H1 (cell line): Measurements from ENCODE around the gene ZNF770. TPM values are rescaled to one million over a fixed set of nuclear protein-coding genes. Genes with fewer than 3 reads are reported as not detected.
A peak's percentile ranks its signal among the peaks of the same experiment; 100 is the strongest.

Source experiments
- CTCF ChIA-PET: fragments of 300-600 bp; sonication (Branson Sonifier 250); formaldehyde crosslinking; loops from one replicate; lab custom pipeline; 2021; ENCODE audit not compliant: partially characterized antibody; lab: Charles Lee
- POLR2A ChIA-PET: fragments of 300-600 bp; sonication (Branson Sonifier 250); formaldehyde crosslinking; loops from one replicate; lab custom pipeline; 2021; ENCODE audit warnings: inconsistent platforms; ENCODE audit not compliant: partially characterized antibody; lab: Charles Lee
- DNase-seq, 2 experiments: peaks; one replicate each; pipeline versions ENCODE4 v3.0.0 to v3.0.0-alpha.2; 2010 to 2022; ENCODE audit warnings: low spot score in 2 of 2, low read depth in 1 of 2, mixed read lengths in 1 of 2
- FAIRE-seq: peaks from 2 replicates; lab custom pipeline; 2011; peaks lifted over from hg19 to GRCh38; lab: Jason Lieb, UNC
- H2AFZ ChIP-seq: 2 replicates; pipeline ENCODE4 v1.8.1; 2012; ENCODE audit warnings: low read length, inconsistent platforms
- H2AK5ac ChIP-seq: 2 replicates; pipeline ENCODE4 v1.6.1; 2013; ENCODE audit warnings: low read depth, low read length
- H2BK120ac ChIP-seq: replicated peaks from 2 replicates; pipeline ENCODE3; 2013; ENCODE audit warnings: low read depth, low read length, inconsistent platforms
- H2BK12ac ChIP-seq: 2 replicates; pipeline ENCODE4 v1.6.1; 2013; ENCODE audit warnings: low read depth, low read length
- H2BK15ac ChIP-seq: 2 replicates; pipeline ENCODE4 v1.6.1; 2013; ENCODE audit warnings: low read length
- H2BK20ac ChIP-seq: 2 replicates; pipeline ENCODE4 v1.6.1; 2013; ENCODE audit warnings: low read length
- H2BK5ac ChIP-seq: 2 replicates; pipeline ENCODE4 v1.6.1; 2013; ENCODE audit warnings: low read depth, low read length
- H3K14ac ChIP-seq: 2 replicates; pipeline ENCODE4 v1.6.1; 2013; ENCODE audit warnings: inconsistent platforms; ENCODE audit not compliant: insufficient read length
- H3K18ac ChIP-seq: 2 replicates; pipeline ENCODE4 v1.6.1; 2013; ENCODE audit warnings: low read length; ENCODE audit errors: extremely low read depth
- H3K23ac ChIP-seq: 2 replicates; pipeline ENCODE4 v1.6.1; 2013; ENCODE audit warnings: inconsistent platforms; ENCODE audit not compliant: insufficient read length
- H3K23me2 ChIP-seq: 2 replicates; pipeline ENCODE4 v1.6.1; 2013; ENCODE audit warnings: low read depth, low read length
- H3K27ac ChIP-seq: 2 replicates; pipeline ENCODE4 v1.6.1; 2011; ENCODE audit warnings: low read depth, low read length, inconsistent platforms
- H3K27me3 ChIP-seq, 4 experiments: replicated peaks in 1 of 4; 1 replicate in 1 of 4; 2 replicates in 3 of 4; pipeline versions ENCODE4 v1.6.1 to v1.8.1; 2011 to 2013; ENCODE audit warnings: low read length in 3 of 4, mild to moderate bottlenecking in 3 of 4, inconsistent platforms in 2 of 4, mixed read lengths in 2 of 4, moderate library complexity in 1 of 4; ENCODE audit not compliant: control insufficient read depth in 3 of 4, insufficient read depth in 3 of 4; ENCODE audit errors: extremely low read depth in 1 of 4
- H3K36me3 ChIP-seq, 4 experiments: 2 replicates each; pipeline versions ENCODE4 v1.6.1 to v1.8.1; 2011 to 2013; ENCODE audit warnings: mild to moderate bottlenecking in 4 of 4, low read length in 3 of 4, moderate library complexity in 2 of 4, control low read depth in 1 of 4, inconsistent platforms in 1 of 4; ENCODE audit not compliant: insufficient read depth in 4 of 4, control insufficient read depth in 2 of 4
- H3K4ac ChIP-seq: replicated peaks from 2 replicates; pipeline ENCODE3; 2013; ENCODE audit warnings: low read length, low read depth, mixed read lengths, inconsistent platforms; ENCODE audit not compliant: insufficient read length
- H3K4me1 ChIP-seq, 4 experiments: replicated peaks in 1 of 4; 1 replicate in 1 of 4; 2 replicates in 3 of 4; pipeline versions ENCODE4 v1.6.1 to v1.8.1; 2011 to 2013; ENCODE audit warnings: low read length in 3 of 4, inconsistent platforms in 2 of 4, mixed read lengths in 1 of 4; ENCODE audit not compliant: insufficient read depth in 4 of 4, control insufficient read depth in 3 of 4
- H3K4me2 ChIP-seq, 2 experiments: 2 replicates each; pipeline versions ENCODE4 v1.6.1 to v1.8.1; 2011 to 2013; ENCODE audit warnings: low read depth in 2 of 2, low read length in 2 of 2, control low read depth in 1 of 2, inconsistent platforms in 1 of 2, mild to moderate bottlenecking in 1 of 2; ENCODE audit not compliant: insufficient read depth in 1 of 2
- H3K4me3 ChIP-seq, 4 experiments: fragments of 200-600, 300-600 bp in 1 of 4; sonication (generic), shearing (Covaris generic), sonication (Bioruptor Twin) in 1 of 4; 2 replicates each; pipeline versions ENCODE4 v1.5.1 to v1.8.1; 2011 to 2016; ENCODE audit warnings: low read length in 4 of 4, low read depth in 3 of 4, control low read depth in 2 of 4, inconsistent platforms in 2 of 4, mild to moderate bottlenecking in 2 of 4, mixed read lengths in 1 of 4, moderate library complexity in 1 of 4; ENCODE audit not compliant: insufficient read depth in 2 of 4; ENCODE audit errors: extremely low read depth in 1 of 4
- H3K56ac ChIP-seq: replicated peaks from 2 replicates; pipeline ENCODE3; 2013; ENCODE audit warnings: low read depth, mild to moderate bottlenecking, mixed read lengths, low read length, inconsistent platforms; ENCODE audit not compliant: insufficient read length
- H3K79me1 ChIP-seq: 2 replicates; pipeline ENCODE4 v1.6.1; 2013; ENCODE audit warnings: low read depth, low read length, control low read depth
- H3K79me2 ChIP-seq, 2 experiments: 2 replicates each; pipeline versions ENCODE4 v1.6.1 to v1.8.1; 2012 to 2013; ENCODE audit warnings: low read length in 2 of 2, mild to moderate bottlenecking in 2 of 2, inconsistent platforms in 1 of 2; ENCODE audit not compliant: insufficient read depth in 2 of 2, control insufficient read depth in 1 of 2
- H3K9ac ChIP-seq, 4 experiments: replicated peaks in 1 of 4; 1 replicate in 1 of 4; 2 replicates in 3 of 4; pipeline versions ENCODE4 v1.6.1 to v1.8.1; 2011 to 2013; ENCODE audit warnings: low read depth in 3 of 4, low read length in 3 of 4, control low read depth in 2 of 4, mild to moderate bottlenecking in 2 of 4, moderate library complexity in 2 of 4, inconsistent platforms in 1 of 4; ENCODE audit errors: extremely low read depth in 1 of 4
- H3K9me3 ChIP-seq, 2 experiments: 2 replicates each; pipeline versions ENCODE4 v1.6.1 to v1.8.1; 2012 to 2013; ENCODE audit warnings: mild to moderate bottlenecking in 2 of 2, moderate library complexity in 2 of 2, control low read depth in 1 of 2, inconsistent platforms in 1 of 2, low read depth in 1 of 2, low read length in 1 of 2, mixed read lengths in 1 of 2; ENCODE audit not compliant: insufficient read depth in 2 of 2
- H4K20me1 ChIP-seq, 2 experiments: replicated peaks in 1 of 2; 2 replicates each; pipeline versions ENCODE3 to v1.8.1; 2011 to 2013; ENCODE audit warnings: inconsistent platforms in 2 of 2, low read length in 2 of 2, mild to moderate bottlenecking in 1 of 2; ENCODE audit not compliant: insufficient read depth in 2 of 2, control insufficient read depth in 1 of 2
- H4K5ac ChIP-seq: 2 replicates; pipeline ENCODE4 v1.6.1; 2013; ENCODE audit warnings: low read length, low read depth, mixed read lengths, inconsistent platforms; ENCODE audit not compliant: insufficient read length
- H4K8ac ChIP-seq: 2 replicates; pipeline ENCODE4 v1.8.0; 2013; ENCODE audit warnings: mild to moderate bottlenecking, moderate library complexity, low read length, inconsistent platforms; ENCODE audit not compliant: insufficient read depth; ENCODE audit errors: extremely low read depth
- H4K91ac ChIP-seq: replicated peaks from 2 replicates; pipeline ENCODE3; 2013; ENCODE audit warnings: low read length, mixed read lengths, inconsistent platforms; ENCODE audit not compliant: insufficient read length
- CREB1 ChIP-seq: IDR thresholded peaks from 2 replicates; pipeline ENCODE4 v1.6.1; 2012; ENCODE audit warnings: inconsistent platforms
- CTBP2 ChIP-seq: IDR thresholded peaks from 2 replicates; pipeline ENCODE4 v1.7.0; 2011; ENCODE audit warnings: borderline replicate concordance, mild to moderate bottlenecking, moderate library complexity, mixed read lengths, low read length; ENCODE audit not compliant: insufficient read depth, insufficient read length
- SIRT6 ChIP-seq: IDR thresholded peaks from one replicate; pipeline ENCODE4 v1.7.1; 2012; ENCODE audit warnings: low read length, inconsistent platforms
- WGBS, 2 experiments: shearing (Covaris generic) in 1 of 2; methylation state at CpG; one replicate each; pipeline versions ENCODE4 v1.1.6 to v1.1.7; 2013 to 2015; ENCODE audit warnings: low lambda C conversion rate in 2 of 2, mixed read lengths in 2 of 2, inconsistent platforms in 1 of 2, low coverage in 1 of 2, missing lambda C conversion rate in 1 of 2; ENCODE audit not compliant: insufficient replicate concordance in 2 of 2, insufficient coverage in 1 of 2, insufficient read length in 1 of 2; ENCODE audit errors: extremely low coverage in 1 of 2, missing lambda C conversion rate in 1 of 2; 5-methylcytosine and 5-hydroxymethylcytosine counted together
- polyA plus RNA-seq, 7 experiments: library from polyadenylated mRNA; depleted of rRNA in 3 of 7; stranded (reverse) in 5 of 7; unstranded in 2 of 7; fragments of >200 nt in 5 of 7; fragments of 200-250 nt in 2 of 7; gene quantifications; 1 replicate in 5 of 7; 2 replicates in 1 of 7; 4 replicates in 1 of 7; pipeline versions ENCODE4 v1.2.1 to v1.2.3, GENCODE V29; 2011 to 2013; ENCODE audit warnings: missing spikeins in 2 of 7, mixed read lengths in 2 of 7
- total RNA-seq: library from RNA; stranded (reverse); fragmentation: NEBNext Ultra II Directional; extraction: Animal tissue kit (Norgen Biotek cat#: 25700); gene quantifications from 2 replicates; pipeline ENCODE4 v1.2.1, GENCODE V29; 2021

The ZNF770 gene
- total and polyA plus RNA-seq, 2 of the 8 experiments (the other 6 are each of a cell fraction or from before 2014, with no cell fraction given) = 24.8 to 143 TPM

- H3K56ac ChIP-seq = no peak overlapping the region
- ChIA-PET POLR2A (interaction anchor here (0.6 to 4.3 kb wide), 8 partner anchors 9 to 275 kb away, joined by 3 to 26 read pairs (median 4); partner anchors contain the start of gene AQR), CTCF (interaction anchor here (0.7 to 1.2 kb wide), 4 partner anchors 10 to 459 kb away, joined by 3 to 5 read pairs (median 3); no protein-coding TSS in a partner anchor)
- H2BK20ac ChIP-seq = no peak overlapping the region
- H2BK12ac ChIP-seq = no peak overlapping the region
- no peak overlapping the region for H2AFZ ChIP-seq
- no peaks in the 10 kb centered on the region; the same call in 1 of the 2 replicates for H3K79me1 ChIP-seq
- H2AK5ac ChIP-seq = no peak overlapping the region
- peaks cover 0 to 45% (median 17%) of the 10 kb centered on the region in 4 experiments; a peak in 7 of 8 replicates for H3K36me3 ChIP-seq
- no peak overlapping the region for H3K23ac ChIP-seq
- H3K27ac ChIP-seq = no peak overlapping the region
- H3K4me2 ChIP-seq = peak overlapping the region in 1 of 2 experiments; percentile 98; a peak in 2 of 4 replicates
- no peak overlapping the region for H4K5ac ChIP-seq
- no peak overlapping the region for H3K18ac ChIP-seq
- no peak overlapping the region for H2BK5ac ChIP-seq
- H3K4me3 ChIP-seq = peak overlapping the region in 1 of 4 experiments; percentile 99; a peak in 2 of 8 replicates
- no peak overlapping the region for H3K4ac ChIP-seq
- no peak for FAIRE-seq
- H3K79me2 ChIP-seq = peaks cover 24 to 61% of the 10 kb centered on the region in 2 experiments
- H4K91ac ChIP-seq = no peak overlapping the region
- WGBS, 2 experiments = 87% methylated on average over 9 of the region's 9 CpGs; no CpG with 5 or more reads in 1 of the 2 experiments
- H3K4me1 ChIP-seq = peaks cover 2 to 8% (median 3%) of the 10 kb centered on the region in 4 experiments; a peak in 4 of 7 replicates
- no peak overlapping the region for H2BK15ac ChIP-seq
- H3K27me3 ChIP-seq = no peaks in the 10 kb centered on the region
- H4K20me1 ChIP-seq = peaks cover 0 to 3% of the 10 kb centered on the region in 2 experiments
- H3K23me2 ChIP-seq = peaks cover 10% of the 10 kb centered on the region
- DNase-seq = no peak
- no peaks in the 10 kb centered on the region for H3K9me3 ChIP-seq
- no peak overlapping the region for H2BK120ac ChIP-seq
- no peak overlapping the region for H3K9ac ChIP-seq
- no peak overlapping the region for H4K8ac ChIP-seq
- H3K14ac ChIP-seq = no peak overlapping the region
- no peak for TF ChIP-seq CTBP2
- no peak for TF ChIP-seq SIRT6
- TF ChIP-seq CREB1 = no peak
These were observed 3.0 kb downstream of the ZNF770 start for GRCh38 chr15:34984889-34985630.
